Measurements from ENCODE around the gene TEDC1.

TEDC1 gene

DNA sequence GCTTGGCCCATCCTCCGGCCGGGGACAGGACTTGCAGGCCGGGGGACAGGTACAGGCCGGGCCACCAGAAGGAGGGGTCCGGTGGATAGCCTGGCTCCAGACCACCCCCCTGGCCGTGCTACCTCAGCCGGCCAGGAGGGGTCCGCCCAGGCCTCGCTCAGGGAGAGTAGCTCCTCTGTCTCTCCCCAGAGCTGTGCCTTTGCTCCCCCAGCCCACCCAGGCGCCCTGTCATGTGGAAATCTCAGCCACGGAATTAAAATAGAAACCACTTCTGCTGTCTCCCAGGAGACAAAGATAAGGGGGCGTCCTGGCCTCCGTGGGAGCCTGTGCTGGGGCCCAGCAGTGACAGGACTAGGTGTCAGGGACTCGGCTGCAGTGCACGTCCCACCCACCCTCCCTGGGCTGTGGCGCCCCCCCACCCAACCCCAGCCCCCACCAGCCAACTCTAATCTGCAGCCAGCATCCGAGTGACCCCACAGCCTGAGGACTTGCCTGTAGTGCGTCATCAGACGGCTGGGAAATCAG, 19.7 kb upstream of the TEDC1 start:
- no peak for TF ChIP-seq CEBPB (IDR thresholded peaks at IDR 0.05)
- TF ChIP-seq FOXM1 (IDR thresholded peaks at IDR 0.05; ENCODE audit: borderline replicate concordance, low read depth), result no peak
- no peak for TF ChIP-seq YY1 (IDR thresholded peaks at IDR 0.05; ENCODE audit: low read depth)
- TF ChIP-seq USF1 (IDR thresholded peaks at IDR 0.05), result no peak
- no peak; the same call in 1 of the 2 replicates for TF ChIP-seq ZBTB7A (IDR thresholded peaks at IDR 0.05; ENCODE audit: low read depth)
- TF ChIP-seq RAD21 (IDR thresholded peaks at IDR 0.05; ENCODE audit: low read depth), result no peak
- TF ChIP-seq TCF12 (IDR thresholded peaks at IDR 0.05; ENCODE audit: low read depth), result no peak

DNA sequence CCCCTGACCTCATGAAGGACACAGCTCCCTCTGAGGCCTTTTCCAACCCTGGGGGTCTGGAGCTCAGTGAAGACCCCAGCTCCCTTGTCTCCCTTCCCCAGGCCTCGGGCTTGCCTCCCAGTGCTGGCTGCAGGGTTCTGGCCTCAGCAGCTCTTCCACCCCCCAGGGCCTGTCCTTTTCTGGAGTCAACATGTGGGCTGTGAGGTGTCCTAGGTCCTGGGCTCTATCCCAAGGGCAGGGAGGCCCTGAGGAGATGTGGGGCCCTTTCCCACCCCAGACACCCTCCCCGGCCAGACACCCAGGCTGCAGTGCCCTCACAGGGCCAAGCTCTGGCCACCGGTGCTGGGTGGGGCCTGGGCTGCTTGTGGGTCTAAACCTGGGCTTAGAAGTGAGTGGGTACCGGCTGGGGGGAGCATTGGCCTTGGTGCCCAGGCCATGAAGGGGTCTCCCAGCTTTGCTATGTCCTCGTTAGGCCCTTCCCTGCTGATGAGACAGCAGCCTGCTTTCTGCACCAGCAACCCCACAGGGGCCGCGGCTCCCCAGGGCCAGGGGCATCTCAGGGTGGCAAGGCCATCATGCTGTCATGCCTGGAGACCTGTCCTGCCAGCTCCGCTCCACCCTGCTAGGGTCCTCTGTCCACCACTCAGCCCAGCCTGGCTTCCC, 19.1 kb upstream of the TEDC1 start:
- TF ChIP-seq FOXM1 (IDR thresholded peaks at IDR 0.05; ENCODE audit: borderline replicate concordance, low read depth) (no peak), CREB1 (IDR thresholded peaks at IDR 0.05; ENCODE audit: low read depth) (no peak), YY1 (IDR thresholded peaks at IDR 0.05; ENCODE audit: low read depth) (no peak), TCF12 (IDR thresholded peaks at IDR 0.05; ENCODE audit: low read depth) (no peak), MAX (IDR thresholded peaks at IDR 0.05) (no peak), TEAD4 (IDR thresholded peaks at IDR 0.05) (no peak), EP300 (IDR thresholded peaks at IDR 0.05; ENCODE audit: borderline replicate concordance) (no peak), TAF1 (IDR thresholded peaks at IDR 0.05; ENCODE audit: low read depth) (no peak), CEBPB (IDR thresholded peaks at IDR 0.05) (no peak), NFIC (IDR thresholded peaks at IDR 0.05) (no peak), RAD21 (IDR thresholded peaks at IDR 0.05; ENCODE audit: low read depth) (no peak), EGR1 (IDR thresholded peaks at IDR 0.05) (no peak), USF1 (IDR thresholded peaks at IDR 0.05) (no peak), ZBTB7A (IDR thresholded peaks at IDR 0.05; ENCODE audit: low read depth) (no peak)
- TF ChIP-seq, protein P1, sequence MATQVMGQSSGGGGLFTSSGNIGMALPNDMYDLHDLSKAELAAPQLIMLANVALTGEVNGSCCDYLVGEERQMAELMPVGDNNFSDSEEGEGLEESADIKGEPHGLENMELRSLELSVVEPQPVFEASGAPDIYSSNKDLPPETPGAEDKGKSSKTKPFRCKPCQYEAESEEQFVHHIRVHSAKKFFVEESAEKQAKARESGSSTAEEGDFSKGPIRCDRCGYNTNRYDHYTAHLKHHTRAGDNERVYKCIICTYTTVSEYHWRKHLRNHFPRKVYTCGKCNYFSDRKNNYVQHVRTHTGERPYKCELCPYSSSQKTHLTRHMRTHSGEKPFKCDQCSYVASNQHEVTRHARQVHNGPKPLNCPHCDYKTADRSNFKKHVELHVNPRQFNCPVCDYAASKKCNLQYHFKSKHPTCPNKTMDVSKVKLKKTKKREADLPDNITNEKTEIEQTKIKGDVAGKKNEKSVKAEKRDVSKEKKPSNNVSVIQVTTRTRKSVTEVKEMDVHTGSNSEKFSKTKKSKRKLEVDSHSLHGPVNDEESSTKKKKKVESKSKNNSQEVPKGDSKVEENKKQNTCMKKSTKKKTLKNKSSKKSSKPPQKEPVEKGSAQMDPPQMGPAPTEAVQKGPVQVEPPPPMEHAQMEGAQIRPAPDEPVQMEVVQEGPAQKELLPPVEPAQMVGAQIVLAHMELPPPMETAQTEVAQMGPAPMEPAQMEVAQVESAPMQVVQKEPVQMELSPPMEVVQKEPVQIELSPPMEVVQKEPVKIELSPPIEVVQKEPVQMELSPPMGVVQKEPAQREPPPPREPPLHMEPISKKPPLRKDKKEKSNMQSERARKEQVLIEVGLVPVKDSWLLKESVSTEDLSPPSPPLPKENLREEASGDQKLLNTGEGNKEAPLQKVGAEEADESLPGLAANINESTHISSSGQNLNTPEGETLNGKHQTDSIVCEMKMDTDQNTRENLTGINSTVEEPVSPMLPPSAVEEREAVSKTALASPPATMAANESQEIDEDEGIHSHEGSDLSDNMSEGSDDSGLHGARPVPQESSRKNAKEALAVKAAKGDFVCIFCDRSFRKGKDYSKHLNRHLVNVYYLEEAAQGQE (IDR thresholded peaks at IDR 0.05; ENCODE audit: low read depth), result no peak

DNA sequence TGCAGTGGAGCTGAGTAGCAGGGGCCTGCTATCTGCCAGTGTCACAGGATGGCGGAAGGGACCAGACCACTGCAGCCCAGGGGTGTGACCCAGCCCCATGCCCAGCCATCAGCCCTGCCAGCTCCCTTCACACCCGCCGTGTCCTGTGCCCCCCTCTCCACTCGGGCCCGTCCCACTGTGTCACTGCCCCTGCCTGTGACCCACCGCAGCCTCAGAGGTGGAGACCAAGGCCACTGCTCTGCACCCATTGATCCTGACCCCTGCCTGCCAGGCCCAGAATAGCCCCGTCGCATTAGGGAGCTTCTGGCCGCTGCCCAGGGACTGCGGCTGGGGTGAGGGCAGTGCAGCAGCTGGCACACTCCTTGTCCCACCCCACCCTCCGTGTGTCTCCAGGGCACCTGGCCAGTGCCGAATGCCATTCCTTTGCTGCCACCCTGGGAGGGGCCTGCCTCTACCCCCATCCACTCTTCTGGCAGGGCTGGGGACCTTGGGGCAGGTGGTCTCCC, 18.5 kb upstream of the TEDC1 start:
- TF ChIP-seq MAX (IDR thresholded peaks at IDR 0.05) (peak; percentile 51), CREB1 (IDR thresholded peaks at IDR 0.05; ENCODE audit: low read depth) (no peak), ZBTB7A (IDR thresholded peaks at IDR 0.05; ENCODE audit: low read depth) (peak; percentile 73), YY1 (IDR thresholded peaks at IDR 0.05; ENCODE audit: low read depth) (no peak), FOXM1 (IDR thresholded peaks at IDR 0.05; ENCODE audit: borderline replicate concordance, low read depth) (peak; percentile 54; the same call in 1 of the 2 replicates), CEBPB (IDR thresholded peaks at IDR 0.05) (no peak; the same call in 1 of the 2 replicates), EGR1 (IDR thresholded peaks at IDR 0.05) (no peak), RAD21 (IDR thresholded peaks at IDR 0.05; ENCODE audit: low read depth) (peak; percentile 6; the same call in 1 of the 2 replicates), EP300 (IDR thresholded peaks at IDR 0.05; ENCODE audit: borderline replicate concordance) (peak; percentile 81), TEAD4 (IDR thresholded peaks at IDR 0.05) (peak; percentile 79), TCF12 (IDR thresholded peaks at IDR 0.05; ENCODE audit: low read depth) (peak; percentile 91), NFIC (IDR thresholded peaks at IDR 0.05) (peak; percentile 92), USF1 (IDR thresholded peaks at IDR 0.05) (no peak), TAF1 (IDR thresholded peaks at IDR 0.05; ENCODE audit: low read depth) (no peak)
- TF ChIP-seq, protein P1 (IDR thresholded peaks at IDR 0.05; ENCODE audit: low read depth), result no peak

DNA sequence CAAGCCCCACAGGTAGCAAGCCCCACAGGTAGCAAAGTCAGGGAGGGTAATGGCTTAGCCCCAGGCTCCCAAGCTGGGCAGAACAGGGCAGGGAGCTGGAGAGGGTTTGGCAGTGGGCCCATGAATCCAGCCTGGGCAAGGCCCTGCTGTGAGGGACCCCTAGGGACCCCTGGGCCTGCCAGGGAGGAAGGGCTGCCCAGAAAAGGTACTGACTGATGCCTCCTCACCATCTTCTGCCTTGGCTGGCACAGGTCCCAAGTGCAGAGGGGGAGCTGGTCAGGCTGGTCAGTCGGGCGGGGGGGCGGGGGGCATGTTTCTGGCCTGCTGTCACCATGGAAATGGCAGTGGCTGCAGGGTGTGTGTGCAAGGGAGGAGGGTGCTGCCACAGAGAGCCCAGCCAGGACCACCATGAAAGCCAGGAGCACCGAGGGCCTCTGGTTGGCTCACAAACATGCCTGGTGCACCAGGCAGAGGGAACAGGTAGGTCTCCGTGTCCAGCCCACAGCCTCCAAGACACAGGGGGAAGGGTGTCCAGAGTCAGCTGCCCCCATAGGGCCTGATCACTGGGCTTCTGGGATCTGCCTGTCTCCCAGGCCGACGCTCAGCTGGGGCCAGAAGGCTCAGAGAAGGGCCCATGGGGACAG, 17.9 kb upstream of the TEDC1 start:
- 0 out of 2 replicates have a peak, but pooled peaks have one; percentile 6 for TF ChIP-seq MAX (IDR thresholded peaks at IDR 0.05)
- TF ChIP-seq USF1 (IDR thresholded peaks at IDR 0.05), result no peak
- TF ChIP-seq, protein P1 (IDR thresholded peaks at IDR 0.05; ENCODE audit: low read depth), result no peak
- TF ChIP-seq ZBTB7A (IDR thresholded peaks at IDR 0.05; ENCODE audit: low read depth), result peak; percentile 82; the same call in 1 of the 2 replicates
- peak; percentile 42 for TF ChIP-seq EP300 (IDR thresholded peaks at IDR 0.05; ENCODE audit: borderline replicate concordance)
- TF ChIP-seq TCF12 (IDR thresholded peaks at IDR 0.05; ENCODE audit: low read depth), result peak; percentile 79
